Skin of body (tissue), 2 donors: ENCODE data around the gene RACK1. TPM values are rescaled to one million over a fixed set of nuclear protein-coding genes. Genes with fewer than 3 reads are reported as not detected.

Source experiments
- small RNA-seq: library from RNA; depleted of rRNA; stranded (forward); fragments of <200 nt; gene quantifications from one replicate; pipeline ENCODE3, GENCODE V24; 2014; ENCODE audit warnings: low replicate concordance
- total RNA-seq: library from RNA; depleted of rRNA; stranded (reverse); fragments of >200 nt; gene quantifications from one replicate; pipeline ENCODE4 v1.2.3, GENCODE V29; 2014

RACK1 gene
- total RNA-seq, 1 donor from 2014 or later: 2,753 TPM

Small RNAs within 50 kb of the gene (small RNA-seq; reads per million reads assigned to genes)
- gene MIR4638: not detected
- not detected for gene SNORD95
- gene SNORD96A: not detected

Other genes with a start within 250 kb of the RACK1 start
- gene BTNL9, start 203.6 kb downstream of the RACK1 start, total RNA-seq: 19.6 TPM
- not detected for gene OR2V1, start 112.7 kb downstream of the RACK1 start, total RNA-seq
- under 0.01 TPM for gene OR2V2, start 96.3 kb downstream of the RACK1 start, total RNA-seq
- 2.3 TPM for gene TRIM7, start 38.7 kb downstream of the RACK1 start, total RNA-seq
- gene TRIM41, start 20.6 kb downstream of the RACK1 start, total RNA-seq: 7.8 TPM
- gene TRIM52, start 17.2 kb upstream of the RACK1 start, total RNA-seq: 7.9 TPM
- not detected for gene OR4F3, start 123.4 kb upstream of the RACK1 start, total RNA-seq